Liver (tissue), 3 donors: ENCODE data around the gene ASIC2.

ENCODE experiments used
- EGR1 ChIP-seq, 2 donors: IDR thresholded peaks; 2 replicates each; pipeline ENCODE4 v1.6.1; 2016 to 2018; ENCODE audit warnings: antibody characterized with exemption in 2 of 2, low read depth in 2 of 2
- HNF4A ChIP-seq, 2 donors: conservative IDR thresholded peaks; 2 replicates each; pipeline ENCODE4 v1.6.1; 2016; ENCODE audit warnings: antibody characterized with exemption in 2 of 2, mild to moderate bottlenecking in 2 of 2
- NR2F2 ChIP-seq: IDR thresholded peaks from 2 replicates; pipeline ENCODE4 v1.6.1; 2016; ENCODE audit warnings: antibody characterized with exemption
- RAD21 ChIP-seq, 2 donors: IDR thresholded peaks; 2 replicates each; pipeline ENCODE4 v1.6.1; 2016; ENCODE audit warnings: antibody characterized with exemption in 2 of 2, mild to moderate bottlenecking in 2 of 2
- RXRA ChIP-seq, 2 donors: IDR thresholded peaks; 2 replicates each; pipeline ENCODE4 v1.6.1; 2017 to 2018; ENCODE audit warnings: antibody characterized with exemption in 2 of 2, mild to moderate bottlenecking in 1 of 2
- TAF1 ChIP-seq: conservative IDR thresholded peaks from 2 replicates; pipeline ENCODE4 v1.6.1; 2016; ENCODE audit warnings: antibody characterized with exemption, mild to moderate bottlenecking
- YY1 ChIP-seq: IDR thresholded peaks from 2 replicates; pipeline ENCODE4 v1.6.1; 2016; ENCODE audit warnings: antibody characterized with exemption, mild to moderate bottlenecking
- TF ChIP-seq, protein P1 (sequence below): fragments of 150-350 bp; IDR thresholded peaks from 2 replicates; pipeline ENCODE4 v1.5.1; 2017; ENCODE audit warnings: improper control_type of control experiment, low read depth, low read length; ENCODE audit not compliant: missing input control
- TF ChIP-seq, protein P2 (sequence below): IDR thresholded peaks from 2 replicates; pipeline ENCODE4 v1.6.1; 2016; ENCODE audit warnings: antibody characterized with exemption, mild to moderate bottlenecking
- TF ChIP-seq, protein P3 (sequence below): IDR thresholded peaks from 2 replicates; pipeline ENCODE4 v1.6.1; 2016; ENCODE audit warnings: antibody characterized with exemption
- donor health status: healthy.
- donor health status: healthy.

DNA sequence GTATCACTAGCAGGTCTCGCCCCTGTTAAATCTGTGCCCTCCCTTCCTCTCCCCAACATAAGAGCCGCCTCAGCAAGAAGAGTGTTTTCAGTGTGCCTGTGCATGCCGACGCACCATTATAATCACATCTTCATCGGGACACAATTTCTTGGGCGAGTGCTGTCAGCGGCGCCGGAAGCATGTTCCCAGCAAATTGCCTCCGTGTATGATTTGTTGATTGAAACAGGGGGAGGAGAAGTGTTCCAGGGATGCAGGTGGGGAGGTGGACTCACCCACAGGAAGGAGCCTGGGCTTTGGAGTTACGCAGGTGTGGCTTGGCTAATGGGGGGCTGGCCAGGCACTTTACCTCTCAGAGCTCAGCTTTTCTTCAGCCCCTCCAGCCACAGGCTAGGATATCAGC lies 247.9 kb downstream of the ASIC2 start:
- TF ChIP-seq NR2F2 (no peak), RAD21 (IDR thresholded peaks at IDR 0.05) (no peak), RXRA (IDR thresholded peaks at IDR 0.05) (no peak), HNF4A (conservative IDR thresholded peaks at IDR 0.05) (no peak), TAF1 (no peak), EGR1 (IDR thresholded peaks at IDR 0.05; ENCODE audit: low read depth in 2 of 2) (no peak), YY1 (no peak)
- TF ChIP-seq, protein P1, sequence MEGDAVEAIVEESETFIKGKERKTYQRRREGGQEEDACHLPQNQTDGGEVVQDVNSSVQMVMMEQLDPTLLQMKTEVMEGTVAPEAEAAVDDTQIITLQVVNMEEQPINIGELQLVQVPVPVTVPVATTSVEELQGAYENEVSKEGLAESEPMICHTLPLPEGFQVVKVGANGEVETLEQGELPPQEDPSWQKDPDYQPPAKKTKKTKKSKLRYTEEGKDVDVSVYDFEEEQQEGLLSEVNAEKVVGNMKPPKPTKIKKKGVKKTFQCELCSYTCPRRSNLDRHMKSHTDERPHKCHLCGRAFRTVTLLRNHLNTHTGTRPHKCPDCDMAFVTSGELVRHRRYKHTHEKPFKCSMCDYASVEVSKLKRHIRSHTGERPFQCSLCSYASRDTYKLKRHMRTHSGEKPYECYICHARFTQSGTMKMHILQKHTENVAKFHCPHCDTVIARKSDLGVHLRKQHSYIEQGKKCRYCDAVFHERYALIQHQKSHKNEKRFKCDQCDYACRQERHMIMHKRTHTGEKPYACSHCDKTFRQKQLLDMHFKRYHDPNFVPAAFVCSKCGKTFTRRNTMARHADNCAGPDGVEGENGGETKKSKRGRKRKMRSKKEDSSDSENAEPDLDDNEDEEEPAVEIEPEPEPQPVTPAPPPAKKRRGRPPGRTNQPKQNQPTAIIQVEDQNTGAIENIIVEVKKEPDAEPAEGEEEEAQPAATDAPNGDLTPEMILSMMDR = no peak
- TF ChIP-seq, protein P2, sequence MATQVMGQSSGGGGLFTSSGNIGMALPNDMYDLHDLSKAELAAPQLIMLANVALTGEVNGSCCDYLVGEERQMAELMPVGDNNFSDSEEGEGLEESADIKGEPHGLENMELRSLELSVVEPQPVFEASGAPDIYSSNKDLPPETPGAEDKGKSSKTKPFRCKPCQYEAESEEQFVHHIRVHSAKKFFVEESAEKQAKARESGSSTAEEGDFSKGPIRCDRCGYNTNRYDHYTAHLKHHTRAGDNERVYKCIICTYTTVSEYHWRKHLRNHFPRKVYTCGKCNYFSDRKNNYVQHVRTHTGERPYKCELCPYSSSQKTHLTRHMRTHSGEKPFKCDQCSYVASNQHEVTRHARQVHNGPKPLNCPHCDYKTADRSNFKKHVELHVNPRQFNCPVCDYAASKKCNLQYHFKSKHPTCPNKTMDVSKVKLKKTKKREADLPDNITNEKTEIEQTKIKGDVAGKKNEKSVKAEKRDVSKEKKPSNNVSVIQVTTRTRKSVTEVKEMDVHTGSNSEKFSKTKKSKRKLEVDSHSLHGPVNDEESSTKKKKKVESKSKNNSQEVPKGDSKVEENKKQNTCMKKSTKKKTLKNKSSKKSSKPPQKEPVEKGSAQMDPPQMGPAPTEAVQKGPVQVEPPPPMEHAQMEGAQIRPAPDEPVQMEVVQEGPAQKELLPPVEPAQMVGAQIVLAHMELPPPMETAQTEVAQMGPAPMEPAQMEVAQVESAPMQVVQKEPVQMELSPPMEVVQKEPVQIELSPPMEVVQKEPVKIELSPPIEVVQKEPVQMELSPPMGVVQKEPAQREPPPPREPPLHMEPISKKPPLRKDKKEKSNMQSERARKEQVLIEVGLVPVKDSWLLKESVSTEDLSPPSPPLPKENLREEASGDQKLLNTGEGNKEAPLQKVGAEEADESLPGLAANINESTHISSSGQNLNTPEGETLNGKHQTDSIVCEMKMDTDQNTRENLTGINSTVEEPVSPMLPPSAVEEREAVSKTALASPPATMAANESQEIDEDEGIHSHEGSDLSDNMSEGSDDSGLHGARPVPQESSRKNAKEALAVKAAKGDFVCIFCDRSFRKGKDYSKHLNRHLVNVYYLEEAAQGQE = no peak
- TF ChIP-seq, protein P3, sequence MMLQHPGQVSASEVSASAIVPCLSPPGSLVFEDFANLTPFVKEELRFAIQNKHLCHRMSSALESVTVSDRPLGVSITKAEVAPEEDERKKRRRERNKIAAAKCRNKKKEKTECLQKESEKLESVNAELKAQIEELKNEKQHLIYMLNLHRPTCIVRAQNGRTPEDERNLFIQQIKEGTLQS = no peak
